HG02798 (cell line): ENCODE results near the gene MACROD2.
"Not testable (repeated sequence)": the region's sequence is repeated elsewhere in the genome, so short reads cannot be mapped to it uniquely, and the experiment has no call there.

ENCODE experiments used
- ATAC-seq: cut with Tn5 transposase; IDR thresholded peaks from one replicate; pipeline ENCODE4 v1.9.1; 2021; ENCODE audit warnings: mild to moderate bottlenecking; ENCODE audit not compliant: unreplicated experiment, poor library complexity

MACROD2 gene

GRCh38 chr20:15535863-15536262, 1540.5 kb downstream of the MACROD2 start:
- no peak for ATAC-seq

- not testable (repeated sequence) for ATAC-seq
These were observed 1541.9 kb downstream of the MACROD2 start for GRCh38 chr20:15537200-15537599.

GRCh38 chr20:15542655-15543054, 1547.3 kb downstream of the MACROD2 start:
- no peak for ATAC-seq

DNA sequence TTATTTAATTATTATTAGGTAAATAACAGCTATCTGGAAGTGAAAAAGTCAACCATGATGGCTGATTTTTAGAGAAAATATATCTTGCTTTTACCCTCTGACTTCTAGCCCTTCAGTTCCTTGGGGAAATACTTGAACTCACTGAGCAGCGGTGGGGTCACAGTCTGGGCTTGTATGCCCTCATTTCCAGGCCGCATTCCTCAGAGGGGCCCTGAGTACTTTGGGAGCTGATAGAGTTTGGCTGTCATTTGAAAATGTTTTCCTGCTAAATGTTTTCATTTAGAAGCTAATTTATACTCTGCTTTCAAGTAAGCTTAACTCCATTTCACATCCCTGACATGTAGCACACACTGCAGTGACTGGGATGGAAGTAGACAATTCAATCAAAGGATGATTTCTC, 1549.4 kb downstream of the MACROD2 start:
- no peak for ATAC-seq

GRCh38 chr20:15546525-15547023, 1551.3 kb downstream of the MACROD2 start:
- ATAC-seq = no peak

DNA sequence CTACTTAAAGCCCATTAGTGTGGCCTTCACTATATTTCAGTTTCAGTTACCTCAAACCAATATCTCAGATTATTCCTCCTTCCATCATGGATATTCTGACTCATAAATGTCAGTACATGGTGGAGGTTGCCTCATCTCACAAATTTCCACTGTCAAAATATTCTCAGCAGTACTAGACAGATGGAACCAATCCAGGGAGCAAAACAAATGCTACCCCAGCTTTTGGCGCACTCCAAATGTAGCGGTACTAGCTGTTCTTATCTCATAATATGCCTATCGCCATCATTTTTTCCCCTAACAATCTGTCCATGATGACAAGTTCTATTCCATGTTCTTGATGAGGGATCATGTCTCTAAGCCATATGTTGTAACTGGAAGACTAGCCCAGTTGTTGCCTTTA, 1551.8 kb downstream of the MACROD2 start:
- no peak for ATAC-seq

- ATAC-seq = no peak
These were observed 1555.0 kb downstream of the MACROD2 start for GRCh38 chr20:15550116-15550870.

DNA sequence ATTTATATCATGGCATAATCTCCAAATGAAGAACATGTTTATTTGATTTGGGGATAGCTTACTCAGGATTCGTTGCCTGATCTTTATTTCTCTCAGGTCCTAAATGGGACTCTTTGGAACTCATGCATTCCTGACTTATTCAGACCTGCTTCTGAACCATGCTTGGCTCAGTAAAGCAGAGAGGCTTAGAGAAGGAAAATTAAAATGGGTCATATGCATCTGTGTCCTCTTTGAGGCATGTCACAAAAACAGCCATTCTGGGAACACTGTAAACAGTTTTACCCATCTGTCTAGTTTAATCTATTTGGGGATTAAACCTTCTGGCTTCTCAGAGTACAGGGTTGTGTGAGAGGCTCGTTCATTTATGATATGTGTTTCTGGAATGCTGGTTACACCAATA, 1560.6 kb downstream of the MACROD2 start:
- ATAC-seq = no peak

DNA sequence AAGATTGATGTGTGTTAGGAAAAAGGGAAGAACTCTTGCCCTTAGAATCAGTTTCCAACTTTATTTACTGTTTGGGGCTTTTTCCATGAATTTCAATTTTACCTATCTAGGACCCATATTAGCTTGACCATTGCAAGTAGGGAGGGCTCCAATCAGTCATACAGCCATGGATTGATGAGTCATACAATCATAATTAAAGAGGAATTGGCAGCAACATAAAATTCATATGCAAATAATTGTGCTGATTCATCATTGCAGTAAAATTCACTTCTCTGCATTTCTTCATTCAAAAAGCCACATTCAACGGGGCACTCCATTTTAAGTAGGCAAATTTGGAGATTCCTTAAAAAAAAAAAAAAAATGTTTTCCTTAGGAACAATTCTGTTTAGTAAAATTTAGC, 1561.6 kb downstream of the MACROD2 start:
- no peak for ATAC-seq

GRCh38 chr20:15561070-15561569, 1565.8 kb downstream of the MACROD2 start:
- ATAC-seq = no peak

DNA sequence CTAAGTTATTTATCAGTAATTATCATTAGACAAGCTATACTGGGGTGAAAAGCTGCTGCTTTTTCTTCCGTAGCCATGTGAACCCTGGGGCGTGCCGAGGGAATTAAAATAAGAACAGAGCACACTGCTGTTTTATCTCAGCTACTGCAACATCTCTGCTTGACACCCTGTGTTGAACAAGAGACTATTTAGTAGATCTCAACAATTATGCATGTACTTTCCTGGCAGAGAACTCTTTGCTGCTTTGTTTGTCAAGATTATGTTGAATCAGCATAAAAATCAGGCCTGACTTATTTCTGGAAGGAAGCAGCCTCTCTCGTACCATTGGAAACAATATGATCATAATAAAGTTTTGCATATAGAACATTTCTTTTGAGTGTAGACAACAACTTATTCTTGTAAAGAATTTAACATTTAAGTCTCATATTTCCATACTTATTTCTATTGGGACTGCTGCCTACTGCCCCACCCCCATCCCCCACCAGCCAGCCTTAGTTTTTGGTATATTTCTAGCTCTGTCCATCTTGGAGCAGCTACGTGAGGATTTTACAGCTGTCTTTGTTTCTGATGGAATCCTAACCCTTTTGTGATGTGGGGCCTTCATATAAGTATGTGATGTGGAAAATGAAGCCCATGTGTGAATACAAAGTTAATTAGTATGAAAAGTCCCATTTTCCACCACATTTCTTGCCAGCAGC, 1566.5 kb downstream of the MACROD2 start:
- ATAC-seq = no peak

GRCh38 chr20:15563836-15564235, 1568.5 kb downstream of the MACROD2 start:
- ATAC-seq = no peak

DNA sequence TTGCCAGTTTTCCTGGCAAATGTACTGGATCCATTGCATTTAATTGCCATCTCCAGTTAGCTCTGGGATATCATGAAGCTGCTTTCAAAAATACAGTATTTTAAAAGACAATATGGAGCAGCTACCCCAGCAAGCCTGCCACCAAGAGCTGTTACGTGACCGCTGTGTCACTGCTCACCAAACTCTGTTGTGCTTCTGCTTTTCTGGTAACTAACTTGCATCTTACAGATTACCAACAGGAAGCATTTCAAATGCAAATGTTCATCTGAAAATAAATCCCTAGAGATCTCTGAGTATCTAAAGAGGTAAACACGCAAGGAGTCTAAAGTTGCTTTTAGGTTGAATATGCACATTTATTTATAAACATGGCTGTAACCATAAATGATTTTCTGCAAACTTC, 1569.7 kb downstream of the MACROD2 start:
- peak; percentile 69 for ATAC-seq

DNA sequence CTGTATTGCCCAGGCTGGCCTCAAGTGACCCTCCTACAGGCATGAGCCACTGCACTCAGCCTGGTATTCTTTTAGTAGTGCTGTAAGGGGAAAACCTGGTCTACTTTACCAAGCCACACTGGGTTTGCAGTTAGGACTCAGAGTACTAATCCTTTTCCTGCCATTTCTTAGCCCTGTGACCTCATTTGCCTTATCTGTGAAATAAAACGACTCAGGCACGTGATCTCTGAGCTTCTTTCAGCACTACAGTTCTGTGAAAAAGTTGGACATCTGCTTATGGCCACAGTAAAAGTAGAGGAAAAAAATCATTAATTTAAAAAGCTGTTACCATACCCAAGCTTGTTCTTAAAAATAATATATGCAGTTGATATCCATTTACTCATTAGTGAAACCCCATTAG, 1570.5 kb downstream of the MACROD2 start:
- ATAC-seq = no peak

DNA sequence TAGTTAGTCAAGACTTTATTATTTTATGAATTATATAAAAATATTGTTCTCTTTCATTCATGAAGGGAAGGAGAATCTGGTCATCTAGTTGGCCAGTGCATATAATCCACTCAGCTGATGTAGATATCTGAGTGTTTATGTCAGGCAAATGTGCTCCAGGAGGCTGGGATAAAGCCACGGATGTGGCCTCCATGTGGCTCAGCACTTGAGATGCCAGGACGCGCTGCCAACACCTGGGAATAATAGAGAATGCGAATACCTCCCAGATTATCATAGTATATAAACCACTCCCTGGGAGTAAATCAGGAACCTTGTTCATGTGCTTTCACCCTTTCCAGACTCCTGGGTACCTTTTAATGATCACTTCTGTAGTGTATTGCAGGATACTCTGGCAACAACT, 1571.9 kb downstream of the MACROD2 start:
- no peak for ATAC-seq

DNA sequence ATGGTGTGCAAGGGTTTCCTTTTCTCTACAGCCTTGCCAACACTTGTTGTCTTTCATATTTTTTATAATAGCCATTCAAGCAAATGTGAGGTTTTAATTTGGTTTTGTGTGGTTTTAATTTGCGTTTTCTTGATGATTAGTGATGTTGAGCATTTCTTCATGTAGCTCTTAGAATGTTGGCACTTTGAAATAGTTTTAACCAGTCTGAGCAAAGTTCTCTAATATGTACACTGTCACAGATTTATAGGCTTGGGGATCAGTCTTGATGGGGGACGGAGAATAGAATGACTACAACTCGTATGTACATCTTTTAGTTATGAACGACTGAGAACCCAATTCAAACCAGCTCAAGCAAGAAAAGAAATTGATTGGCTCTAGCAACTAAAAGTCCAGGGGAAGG, 1574.8 kb downstream of the MACROD2 start:
- ATAC-seq = no peak

- ATAC-seq = no peak
These were observed 1575.7 kb downstream of the MACROD2 start for GRCh38 chr20:15571056-15571455.

- no peak for ATAC-seq
These were observed 1579.9 kb downstream of the MACROD2 start for GRCh38 chr20:15575255-15575654.

- ATAC-seq = no peak
These were observed 1581.1 kb downstream of the MACROD2 start for GRCh38 chr20:15576411-15576810.

DNA sequence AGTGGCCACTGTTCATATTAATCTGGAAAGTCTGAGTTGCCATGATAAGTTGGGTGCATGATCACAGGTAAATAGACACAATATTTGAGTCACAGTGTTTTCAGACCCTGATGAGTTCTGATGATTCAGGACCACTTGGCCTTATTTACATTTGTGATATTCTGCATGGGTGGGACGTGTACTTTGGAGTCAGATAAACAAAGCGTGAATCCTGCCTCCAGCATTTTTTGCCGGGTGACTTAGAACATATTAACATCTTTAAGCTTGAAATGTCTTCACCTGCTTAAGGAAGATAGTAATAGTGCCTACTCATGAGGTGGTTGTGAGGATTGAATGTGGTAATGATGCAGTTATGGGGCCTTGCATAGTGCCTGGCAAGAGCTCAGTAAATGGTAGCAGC, 1582.8 kb downstream of the MACROD2 start:
- ATAC-seq = no peak

- no peak for ATAC-seq
These were observed 1584.4 kb downstream of the MACROD2 start for GRCh38 chr20:15579688-15580087.
